HUES64 (cell line): Measurements from ENCODE around the gene MRRF.
"Not testable (repeated sequence)": the region's sequence is repeated elsewhere in the genome, so short reads cannot be mapped to it uniquely, and the experiment has no call there.

Experiments used
- H3K27ac ChIP-seq: 2 replicates; pipeline ENCODE4 v1.7.0; 2013; ENCODE audit warnings: low read depth, low read length, inconsistent platforms
- H3K27me3 ChIP-seq: 2 replicates; pipeline ENCODE4 v1.6.1; 2013; ENCODE audit warnings: mild to moderate bottlenecking, low read length; ENCODE audit not compliant: insufficient read depth
- H3K36me3 ChIP-seq: 2 replicates; pipeline ENCODE4 v1.6.1; 2013; ENCODE audit warnings: mild to moderate bottlenecking, low read length; ENCODE audit not compliant: insufficient read depth
- H3K4me1 ChIP-seq: 2 replicates; pipeline ENCODE4 v1.6.1; 2013; ENCODE audit warnings: mild to moderate bottlenecking, low read length, moderate library complexity; ENCODE audit not compliant: insufficient read depth
- H3K4me3 ChIP-seq: 2 replicates; pipeline ENCODE4 v1.5.1; 2013; ENCODE audit warnings: mild to moderate bottlenecking, low read length, moderate library complexity
- H3K9ac ChIP-seq: 2 replicates; pipeline ENCODE4 v1.6.1; 2013; ENCODE audit warnings: mild to moderate bottlenecking, low read depth, low read length
- H3K9me3 ChIP-seq: 2 replicates; pipeline ENCODE4 v1.6.1; 2013; ENCODE audit warnings: low read depth, low read length; ENCODE audit not compliant: insufficient read depth
- WGBS: fragments of 150-250, 120-280 bp; methylation state at CpG from one replicate; pipeline ENCODE4 v1.1.7; 2013; ENCODE audit warnings: missing lambda C conversion rate; 5-methylcytosine and 5-hydroxymethylcytosine counted together

The MRRF gene

DNA sequence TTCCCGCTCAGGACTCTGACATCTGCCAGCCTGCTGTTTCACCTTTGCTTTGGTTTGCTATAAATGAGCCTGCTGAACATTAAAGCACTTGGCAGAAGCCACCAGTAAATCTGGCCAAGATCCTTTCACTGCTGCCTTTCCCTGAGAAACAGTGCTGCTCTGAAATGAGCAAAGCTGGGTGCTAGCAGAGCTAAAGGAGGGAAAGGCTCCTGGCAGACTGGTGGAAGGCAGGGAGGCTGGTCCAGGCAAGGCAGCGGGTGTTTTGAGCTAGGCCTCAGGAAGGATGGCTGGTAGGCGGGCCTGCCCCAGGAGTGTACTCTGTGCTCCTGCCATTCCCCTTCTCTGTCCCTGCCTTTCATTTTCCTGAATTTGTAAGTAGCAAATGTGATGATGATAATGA lies 53.6 kb downstream of the MRRF start:
- WGBS = 92% methylated on average over 3 of the region's 3 CpGs
- no peaks in the 10 kb centered on the region for H3K4me1 ChIP-seq
- H3K9ac ChIP-seq = no peak overlapping the region
- no peak overlapping the region for H3K4me3 ChIP-seq
- no peak overlapping the region for H3K27ac ChIP-seq
- H3K36me3 ChIP-seq = peaks cover 43% of the 10 kb centered on the region
- no peaks in the 10 kb centered on the region for H3K9me3 ChIP-seq
- no peaks in the 10 kb centered on the region for H3K27me3 ChIP-seq

DNA sequence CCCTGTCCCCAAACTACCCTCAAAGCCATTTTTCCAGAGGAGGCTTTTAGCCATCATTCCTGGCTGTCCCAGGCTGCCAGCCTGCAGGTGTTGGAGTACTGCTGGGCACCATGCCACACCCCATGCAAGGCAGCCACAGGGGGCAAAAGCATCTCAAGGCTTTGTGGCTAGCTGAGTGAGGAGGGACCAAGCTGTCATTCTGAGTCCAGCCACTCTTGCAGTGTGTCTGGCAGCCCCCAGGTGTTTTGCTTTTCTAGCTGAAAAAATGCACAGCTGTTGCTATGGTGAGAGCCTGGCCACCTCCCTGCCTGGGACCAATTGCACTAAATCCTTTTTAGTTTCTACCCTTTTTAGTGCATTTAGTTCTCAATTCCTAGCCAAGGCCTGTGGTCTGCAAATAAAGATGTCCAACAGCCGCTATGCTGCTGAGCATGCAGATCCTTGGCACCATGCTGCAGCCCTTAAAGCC lies 55.8 kb downstream of the MRRF start:
- Histone ChIP-seq H3K27ac (no peak overlapping the region), H3K36me3 (peaks cover 37% of the 10 kb centered on the region), H3K27me3 (no peaks in the 10 kb centered on the region), H3K9me3 (no peaks in the 10 kb centered on the region), H3K4me1 (no peaks in the 10 kb centered on the region), H3K4me3 (no peak overlapping the region), H3K9ac (no peak overlapping the region)
- WGBS = 91% methylated on average over 1 of the region's 1 CpG

DNA sequence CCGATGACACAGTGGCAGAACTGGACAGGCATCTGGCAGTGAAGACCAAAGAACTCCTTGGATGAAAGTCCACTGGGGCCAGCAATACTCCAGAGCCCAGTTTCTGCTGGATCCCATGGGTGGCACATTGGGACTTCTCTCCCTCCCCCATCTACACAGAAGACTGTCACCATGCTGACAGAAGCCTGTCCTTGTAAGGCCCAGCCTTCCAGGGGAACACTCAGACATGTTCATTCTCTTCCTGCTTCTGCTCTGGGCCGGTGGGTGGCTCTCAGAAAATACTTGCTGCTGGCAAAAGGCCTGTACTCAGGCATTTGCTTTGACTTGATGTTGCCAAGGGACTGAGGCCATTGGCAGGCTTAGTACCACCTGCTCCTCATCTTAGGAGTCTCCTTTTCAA lies 57.9 kb downstream of the MRRF start:
- H3K9ac ChIP-seq = no peak overlapping the region
- H3K36me3 ChIP-seq = peaks cover 35% of the 10 kb centered on the region
- H3K4me3 ChIP-seq = no peak overlapping the region
- H3K4me1 ChIP-seq = no peaks in the 10 kb centered on the region
- H3K9me3 ChIP-seq = no peaks in the 10 kb centered on the region
- H3K27ac ChIP-seq = no peak overlapping the region
- H3K27me3 ChIP-seq = no peaks in the 10 kb centered on the region
- WGBS = 97% methylated on average over 2 of the region's 2 CpGs

DNA sequence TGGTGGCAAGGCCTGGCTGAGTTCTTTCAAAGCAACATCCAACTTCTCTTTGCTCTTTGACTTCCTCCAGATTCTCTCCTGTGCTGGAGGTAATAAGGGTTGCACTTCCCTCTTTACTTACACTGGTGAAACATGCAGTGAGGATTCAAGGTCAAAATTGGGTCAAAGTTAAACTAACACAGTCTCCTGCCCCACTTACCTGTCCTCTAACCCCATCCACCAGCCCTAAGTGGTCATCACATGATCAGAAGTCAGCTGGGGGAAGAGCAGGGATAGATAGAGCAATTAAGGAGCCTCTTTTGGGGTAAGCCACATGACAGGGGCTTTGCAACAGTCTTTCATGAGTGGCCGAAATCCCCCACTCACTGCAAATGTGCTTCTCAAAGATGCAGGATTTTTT lies 60.0 kb downstream of the MRRF start:
- not testable (repeated sequence) for H3K27me3 ChIP-seq, H3K27ac ChIP-seq, H3K9ac ChIP-seq, H3K4me1 ChIP-seq, H3K9me3 ChIP-seq, H3K4me3 ChIP-seq
- WGBS = no CpG with 5 or more reads among the region's 1 CpG
- peaks cover 31% of the 10 kb centered on the region for H3K36me3 ChIP-seq

DNA sequence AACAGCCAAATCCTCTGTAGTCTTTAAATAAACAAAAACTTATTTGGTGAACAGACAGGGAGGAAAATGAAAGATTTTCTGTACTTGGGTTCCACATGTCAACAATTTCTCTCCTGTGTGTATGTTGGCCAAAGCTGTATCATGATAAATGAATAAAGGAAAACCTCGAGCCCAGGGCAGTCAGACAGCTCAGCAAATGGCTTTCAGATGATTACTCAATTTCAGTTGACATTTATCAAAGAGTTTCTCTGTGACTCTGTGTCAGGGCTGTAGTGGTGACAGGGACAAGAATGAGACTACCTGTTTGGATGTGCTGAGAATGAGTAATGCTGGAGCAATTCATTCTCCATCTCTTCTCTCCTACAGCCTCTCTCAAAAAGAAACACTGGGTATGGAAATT lies 60.4 kb downstream of the MRRF start:
- no peak overlapping the region for H3K4me3 ChIP-seq
- no peaks in the 10 kb centered on the region for H3K9me3 ChIP-seq
- no peak overlapping the region for H3K9ac ChIP-seq
- no peak overlapping the region for H3K27ac ChIP-seq
- H3K4me1 ChIP-seq = no peaks in the 10 kb centered on the region
- WGBS = 90% methylated on average over 1 of the region's 1 CpG
- H3K36me3 ChIP-seq = peaks cover 31% of the 10 kb centered on the region
- H3K27me3 ChIP-seq = no peaks in the 10 kb centered on the region

DNA sequence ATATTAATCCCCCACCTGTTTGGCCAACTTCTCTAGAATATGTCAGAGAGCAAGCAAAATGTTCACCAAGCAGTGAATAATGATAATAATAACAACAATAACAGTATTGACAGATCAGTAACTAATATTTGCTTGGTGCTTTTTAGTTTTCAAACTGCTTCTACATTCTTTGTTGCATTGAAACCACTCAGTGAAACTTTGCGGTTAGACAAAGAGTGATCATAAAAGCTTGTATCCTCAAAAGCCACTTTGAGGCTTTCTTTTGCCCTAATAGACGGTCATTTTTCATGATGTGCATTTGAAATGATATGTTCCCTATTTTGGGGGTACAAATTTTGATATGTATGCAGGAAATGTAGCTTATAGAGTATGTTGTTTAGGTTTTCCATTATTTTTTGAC lies 62.5 kb downstream of the MRRF start:
- no peak overlapping the region for H3K9ac ChIP-seq
- H3K4me1 ChIP-seq = peaks cover 9% of the 10 kb centered on the region; the same call in 1 of the 2 replicates
- H3K36me3 ChIP-seq = peaks cover 28% of the 10 kb centered on the region
- no peak overlapping the region for H3K27ac ChIP-seq
- 92% methylated on average over 2 of the region's 2 CpGs for WGBS
- H3K27me3 ChIP-seq = no peaks in the 10 kb centered on the region
- H3K9me3 ChIP-seq = no peaks in the 10 kb centered on the region
- no peak overlapping the region for H3K4me3 ChIP-seq

DNA sequence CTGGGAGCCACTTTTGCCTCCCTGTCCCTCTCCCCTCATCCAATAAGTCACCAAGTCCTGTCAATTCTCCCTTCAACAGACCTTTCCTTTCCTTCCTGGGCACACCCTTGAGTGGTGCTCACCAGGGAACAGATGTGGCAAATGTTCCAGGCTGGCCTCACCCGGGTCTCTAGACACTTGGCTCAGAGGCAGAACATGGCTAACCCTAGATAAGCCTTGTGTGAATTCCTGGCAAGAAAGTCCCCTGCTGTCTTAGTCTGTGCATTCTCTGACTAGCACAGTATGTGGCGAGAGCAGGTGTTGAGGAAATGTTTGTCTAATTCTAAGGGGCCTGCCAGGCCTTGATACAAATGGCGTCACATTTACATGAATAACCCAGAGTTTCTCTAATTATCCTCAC lies 64.9 kb downstream of the MRRF start:
- Histone ChIP-seq H3K4me3 (no peak overlapping the region), H3K9ac (no peak overlapping the region), H3K4me1 (peaks cover 23% of the 10 kb centered on the region), H3K9me3 (no peaks in the 10 kb centered on the region), H3K27me3 (no peaks in the 10 kb centered on the region), H3K27ac (no peak overlapping the region), H3K36me3 (0 out of 2 replicates have a peak, but pooled peaks cover 6% of the 10 kb centered on the region)
- WGBS = 90% methylated on average over 3 of the region's 3 CpGs

DNA sequence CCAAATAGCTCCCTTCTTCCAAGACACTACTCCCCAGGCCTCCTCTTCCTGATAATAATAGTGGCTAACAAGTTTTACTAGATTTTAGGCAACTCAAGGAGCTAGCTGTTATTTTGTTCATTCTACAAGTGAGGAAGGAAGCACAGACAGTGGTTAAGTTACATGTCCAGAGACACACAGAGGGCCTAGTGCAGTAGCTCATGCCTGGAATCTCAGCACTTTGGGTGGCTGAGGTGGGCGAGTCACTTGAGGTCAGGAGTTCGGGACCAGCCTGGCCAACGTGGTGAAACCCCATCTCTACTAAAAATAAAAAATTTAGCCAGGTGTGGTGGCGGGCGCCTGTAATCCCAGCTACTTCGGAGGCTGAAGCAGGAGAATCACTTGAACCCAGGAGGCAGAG lies 65.8 kb downstream of the MRRF start:
- H3K27ac ChIP-seq, H3K9me3 ChIP-seq, H3K4me3 ChIP-seq, H3K27me3 ChIP-seq, H3K36me3 ChIP-seq, H3K9ac ChIP-seq: not testable (repeated sequence)
- 92% methylated on average over 6 of the region's 6 CpGs for WGBS
- peaks cover 23% of the 10 kb centered on the region for H3K4me1 ChIP-seq

DNA sequence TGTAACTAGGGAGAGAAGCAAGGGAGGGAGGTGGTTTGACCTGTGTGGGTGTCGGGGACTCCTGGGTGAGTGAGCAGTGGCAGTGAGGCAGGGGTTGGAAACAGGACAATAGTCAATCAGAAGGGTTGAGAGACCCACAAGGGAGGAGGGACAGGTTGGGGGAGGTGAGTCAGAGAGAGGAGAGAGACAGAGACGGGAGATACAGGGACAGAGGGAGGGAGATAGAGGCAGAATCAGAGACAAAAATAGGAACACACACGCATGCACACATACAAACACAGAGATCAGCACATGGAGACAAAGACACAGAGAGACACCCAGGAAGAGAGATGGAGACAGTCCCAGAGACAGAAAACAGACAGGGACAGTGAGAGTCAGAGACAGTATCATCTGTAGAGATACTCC lies 66.8 kb downstream of the MRRF start:
- H3K9ac ChIP-seq = no peak overlapping the region
- 0 out of 2 replicates have a peak, but pooled peaks cover 3% of the 10 kb centered on the region for H3K36me3 ChIP-seq
- no peaks in the 10 kb centered on the region for H3K27me3 ChIP-seq
- 86% methylated on average over 3 of the region's 3 CpGs for WGBS
- H3K9me3 ChIP-seq = no peaks in the 10 kb centered on the region
- H3K4me3 ChIP-seq = no peak overlapping the region
- peaks cover 23% of the 10 kb centered on the region for H3K4me1 ChIP-seq
- H3K27ac ChIP-seq = no peak overlapping the region

DNA sequence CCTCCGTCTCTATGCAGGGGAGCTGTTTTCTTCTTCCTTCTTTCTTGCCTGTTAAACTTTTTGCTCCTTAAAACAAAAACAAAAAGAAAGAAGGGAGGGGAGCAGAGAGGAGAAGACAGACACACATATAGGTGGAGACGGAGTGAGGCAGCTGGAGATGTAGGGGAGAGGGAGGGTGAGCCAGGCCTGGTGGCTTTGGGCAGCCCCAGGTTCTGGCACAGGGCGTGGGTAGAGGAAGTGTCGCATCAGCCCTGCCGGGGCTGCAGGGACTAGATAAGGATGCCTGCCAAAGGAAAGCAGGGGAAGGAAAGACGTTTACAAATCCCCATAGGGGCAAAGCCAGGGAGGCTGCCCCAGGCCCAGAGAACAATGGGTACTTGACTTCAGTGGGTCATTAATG lies 67.4 kb downstream of the MRRF start:
- Histone ChIP-seq H3K27ac (no peak overlapping the region), H3K4me1 (peaks cover 28% of the 10 kb centered on the region), H3K9ac (no peak overlapping the region; the same call in 1 of the 2 replicates), H3K9me3 (no peaks in the 10 kb centered on the region), H3K4me3 (no peak overlapping the region), H3K27me3 (no peaks in the 10 kb centered on the region), H3K36me3 (no peaks in the 10 kb centered on the region)
- WGBS = 55% methylated on average over 5 of the region's 6 CpGs

DNA sequence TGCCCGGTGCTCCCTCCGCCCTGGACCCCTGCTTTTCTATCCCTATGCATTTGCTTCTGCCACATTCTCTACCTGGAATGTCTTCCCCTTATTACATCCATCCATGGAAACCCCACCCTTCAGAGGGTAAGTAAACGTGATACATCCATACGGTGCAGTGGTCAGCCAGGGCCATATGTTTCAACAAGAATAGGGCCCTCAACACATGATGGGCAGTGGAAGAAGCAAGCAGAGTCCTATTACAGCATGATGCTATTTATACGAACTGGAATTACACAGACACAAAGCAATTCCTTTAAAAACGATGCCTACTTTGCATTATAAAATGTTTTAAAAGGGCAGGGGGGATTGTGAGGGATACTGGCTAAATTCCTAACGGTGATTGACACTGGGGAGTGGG lies 68.0 kb downstream of the MRRF start:
- 70% methylated on average over 7 of the region's 7 CpGs for WGBS
- Histone ChIP-seq H3K36me3 (no peaks in the 10 kb centered on the region), H3K9ac (no peak overlapping the region), H3K27ac (no peak overlapping the region), H3K27me3 (no peaks in the 10 kb centered on the region), H3K4me1 (peaks cover 34% of the 10 kb centered on the region), H3K9me3 (no peaks in the 10 kb centered on the region), H3K4me3 (no peak overlapping the region)

DNA sequence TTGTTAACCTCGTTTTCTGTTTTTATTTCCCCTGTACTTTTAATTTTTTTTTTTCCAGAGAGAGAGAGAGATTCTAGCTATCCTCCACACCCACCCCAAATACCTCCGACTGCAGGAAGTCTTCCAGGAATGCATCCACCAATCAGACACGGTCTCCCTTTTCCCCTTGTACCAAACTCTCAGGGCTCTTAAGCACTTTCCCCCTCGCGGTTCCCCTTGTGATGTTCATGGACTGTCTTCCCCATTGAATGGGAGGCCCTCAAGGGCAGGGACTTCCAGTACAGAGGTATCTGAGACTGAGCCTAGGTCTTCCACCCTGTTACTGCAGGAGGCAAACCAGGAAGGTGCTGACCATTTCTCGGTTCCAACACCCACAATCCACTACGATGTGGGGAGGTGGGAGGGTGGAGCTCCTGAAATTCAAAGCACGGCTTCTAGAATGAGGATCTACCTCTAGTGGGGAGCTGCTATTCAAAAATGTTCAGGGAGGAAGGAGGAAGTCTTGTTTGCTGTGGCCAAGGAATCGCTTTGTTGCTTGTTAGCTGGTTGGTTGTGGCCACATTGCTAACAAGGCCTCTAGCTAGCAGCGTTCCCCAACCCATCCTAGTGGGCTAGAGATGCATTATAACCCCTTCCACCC lies 68.6 kb downstream of the MRRF start:
- H3K27me3 ChIP-seq = no peaks in the 10 kb centered on the region
- 66% methylated on average over 8 of the region's 10 CpGs for WGBS
- no peak overlapping the region for H3K27ac ChIP-seq
- H3K9me3 ChIP-seq = no peaks in the 10 kb centered on the region
- H3K4me1 ChIP-seq = peaks cover 35% of the 10 kb centered on the region
- H3K36me3 ChIP-seq = no peaks in the 10 kb centered on the region
- H3K4me3 ChIP-seq = no peak overlapping the region
- no peak overlapping the region for H3K9ac ChIP-seq
